HEK293 (cell line): ENCODE data around the gene CTDSP2.

Experiments used
- CTCF ChIA-PET: fragments of 350-600 bp; formaldehyde crosslinking; extraction: SDS; loops from one replicate; lab custom pipeline; 2021; ENCODE audit warnings: antibody characterized with exemption; lab: Yijun Ruan, JAX
- POLR2A ChIA-PET: fragments of 300-600 bp; formaldehyde crosslinking; extraction: SDS; loops from one replicate; lab custom pipeline; 2020; ENCODE audit warnings: antibody characterized with exemption, inconsistent platforms; lab: Yijun Ruan, JAX
- H3K27ac ChIP-seq: fragments of 200-500 bp; sonication (Bioruptor generic); 2 replicates; pipeline ENCODE4 v1.5.1; 2014; ENCODE audit warnings: low read depth, low read length, control low read depth, inconsistent platforms; ENCODE audit errors: extremely low read depth
- H3K36me3 ChIP-seq, 2 experiments: fragments of 200-500 bp in 1 of 2; sonication (Bioruptor generic) in 1 of 2; 1 replicate in 1 of 2; 2 replicates in 1 of 2; pipeline ENCODE4 v1.5.1; 2014 to 2017; ENCODE audit warnings: inconsistent platforms in 2 of 2, low read length in 2 of 2; ENCODE audit not compliant: control insufficient read depth in 2 of 2, insufficient read depth in 1 of 2
- H3K4me1 ChIP-seq: fragments of 200-500 bp; sonication (Bioruptor generic); 2 replicates; pipeline ENCODE4 v1.5.1; 2014; ENCODE audit warnings: mild to moderate bottlenecking, low read length, inconsistent platforms; ENCODE audit not compliant: control insufficient read depth, insufficient read depth
- H3K4me3 ChIP-seq: 2 replicates; pipeline ENCODE4 v1.5.1; 2011; ENCODE audit warnings: low read depth, mild to moderate bottlenecking, control low read depth, low read length, moderate library complexity
- H3K9me3 ChIP-seq: fragments of 200-500 bp; sonication (Bioruptor generic); 2 replicates; pipeline ENCODE4 v1.5.1; 2014; ENCODE audit warnings: low read depth, low read length, inconsistent platforms; ENCODE audit not compliant: control insufficient read depth, insufficient read depth
- BCL6B ChIP-seq: fragments of 450-650 bp; formaldehyde crosslinking; IDR thresholded peaks from 2 replicates; pipeline ENCODE4 v1.5.1; 2017; ENCODE audit warnings: missing biosample characterization, missing genetic modification characterization
- CTCF ChIP-seq: fragments of 450-650 bp; formaldehyde crosslinking; IDR thresholded peaks from 2 replicates; pipeline ENCODE4 v1.5.1; 2016; ENCODE audit warnings: missing biosample characterization, missing genetic modification characterization
- EGR2 ChIP-seq: fragments of 450-650 bp; formaldehyde crosslinking; IDR thresholded peaks from 2 replicates; pipeline ENCODE4 v1.5.1; 2016; ENCODE audit warnings: low read depth, missing biosample characterization, missing genetic modification characterization
- IKZF3 ChIP-seq: fragments of 450-650 bp; IDR thresholded peaks from 2 replicates; pipeline ENCODE4 v1.5.0; 2018; ENCODE audit warnings: missing biosample characterization, mild to moderate bottlenecking, missing genetic modification characterization, moderate library complexity
- PRDM4 ChIP-seq: fragments of 450-650 bp; formaldehyde crosslinking; IDR thresholded peaks from 2 replicates; pipeline ENCODE4 v1.5.1; 2017; ENCODE audit warnings: missing biosample characterization, missing genetic modification characterization
- ZNF157 ChIP-seq: fragments of 450-650 bp; formaldehyde crosslinking; IDR thresholded peaks from 2 replicates; pipeline ENCODE4 v1.5.1; 2016; ENCODE audit warnings: missing biosample characterization, missing genetic modification characterization
- ZNF2 ChIP-seq: fragments of 450-650 bp; formaldehyde crosslinking; IDR thresholded peaks from 2 replicates; pipeline ENCODE4 v1.5.1; 2016; ENCODE audit warnings: missing biosample characterization, missing genetic modification characterization
- ZNF221 ChIP-seq: fragments of 450-650 bp; formaldehyde crosslinking; IDR thresholded peaks from 2 replicates; pipeline ENCODE4 v1.5.1; 2017; ENCODE audit warnings: missing biosample characterization, missing genetic modification characterization, borderline replicate concordance
- ZNF362 ChIP-seq: fragments of 450-650 bp; formaldehyde crosslinking; IDR thresholded peaks from 2 replicates; pipeline ENCODE4 v1.5.1; 2016; ENCODE audit warnings: missing biosample characterization, missing genetic modification characterization
- ZNF366 ChIP-seq: fragments of 450-650 bp; formaldehyde crosslinking; conservative IDR thresholded peaks from 2 replicates; pipeline ENCODE4 v1.5.1; 2016; ENCODE audit warnings: missing biosample characterization, missing genetic modification characterization
- ZNF558 ChIP-seq: fragments of 450-650 bp; formaldehyde crosslinking; IDR thresholded peaks from 2 replicates; pipeline ENCODE4 v1.5.1; 2016; ENCODE audit warnings: missing biosample characterization, missing genetic modification characterization
- ZNF561 ChIP-seq: fragments of 450-650 bp; IDR thresholded peaks from 2 replicates; pipeline ENCODE4 v1.5.1; 2018; ENCODE audit warnings: missing biosample characterization, missing genetic modification characterization, borderline replicate concordance
- ZNF571 ChIP-seq: fragments of 450-650 bp; formaldehyde crosslinking; IDR thresholded peaks from 2 replicates; pipeline ENCODE4 v1.5.0; 2017; ENCODE audit warnings: missing biosample characterization, missing genetic modification characterization
- ZNF639 ChIP-seq: fragments of 450-650 bp; formaldehyde crosslinking; IDR thresholded peaks from 2 replicates; pipeline ENCODE4 v1.5.1; 2016; ENCODE audit warnings: missing biosample characterization, missing genetic modification characterization
- ZNF654 ChIP-seq: fragments of 450-650 bp; formaldehyde crosslinking; IDR thresholded peaks from 2 replicates; pipeline ENCODE4 v1.5.1; 2016; ENCODE audit warnings: low read depth, missing biosample characterization, missing genetic modification characterization
- ZNF747 ChIP-seq: fragments of 450-650 bp; formaldehyde crosslinking; IDR thresholded peaks from 2 replicates; pipeline ENCODE4 v1.5.1; 2016; ENCODE audit warnings: missing biosample characterization, missing genetic modification characterization
- ZSCAN5A ChIP-seq: fragments of 450-650 bp; formaldehyde crosslinking; IDR thresholded peaks from 2 replicates; pipeline ENCODE4 v1.5.1; 2016; ENCODE audit warnings: missing biosample characterization, missing genetic modification characterization
- TF ChIP-seq, protein P1 (sequence below): fragments of 450-650 bp; formaldehyde crosslinking; IDR thresholded peaks from 2 replicates; pipeline ENCODE4 v1.5.1; 2017; ENCODE audit warnings: missing biosample characterization, missing genetic modification characterization

Gene CTDSP2

DNA sequence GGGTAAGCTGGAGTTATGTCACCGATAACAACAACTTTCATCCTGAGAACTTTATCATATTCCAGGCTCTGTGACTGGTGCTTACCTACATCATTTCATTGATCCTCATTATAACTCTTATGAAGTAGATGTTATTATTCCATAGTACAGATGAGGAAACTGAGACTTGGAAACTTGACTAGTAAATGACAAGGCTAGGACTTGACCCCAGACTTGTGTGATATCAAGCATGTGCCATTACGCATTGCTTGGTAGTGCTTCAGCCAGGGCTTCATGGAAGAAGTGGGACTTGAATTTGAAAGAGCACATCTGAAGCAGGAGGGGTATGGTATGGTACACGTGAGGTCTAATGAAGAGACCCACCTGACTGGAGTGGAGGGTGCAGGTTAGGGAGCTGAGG lies 39.9 kb downstream of the CTDSP2 start:
- Histone ChIP-seq H3K4me1 (no peaks in the 10 kb centered on the region), H3K36me3 (peaks cover 5 to 68% of the 10 kb centered on the region in 2 experiments; a peak in 2 of 3 replicates), H3K27ac (no peak overlapping the region), H3K4me3 (no peak overlapping the region)
- POLR2A ChIA-PET: no interaction called here
- CTCF ChIA-PET: interaction anchor here (0.6 to 0.8 kb wide), 3 partner anchors 10 to 99 kb away, joined by 3 to 4 read pairs (median 3); no protein-coding TSS in a partner anchor
- TF ChIP-seq EGR2 (tag by site-specific recombination) (no peak), ZNF558 (tag by site-specific recombination) (no peak), ZNF571 (tag by site-specific recombination) (no peak), ZSCAN5A (no peak), ZNF639 (tag by site-specific recombination) (no peak)
- TF ChIP-seq, all 188 proteins: peak for 0
- no peaks in the 10 kb centered on the region for H3K9me3 ChIP-seq

DNA sequence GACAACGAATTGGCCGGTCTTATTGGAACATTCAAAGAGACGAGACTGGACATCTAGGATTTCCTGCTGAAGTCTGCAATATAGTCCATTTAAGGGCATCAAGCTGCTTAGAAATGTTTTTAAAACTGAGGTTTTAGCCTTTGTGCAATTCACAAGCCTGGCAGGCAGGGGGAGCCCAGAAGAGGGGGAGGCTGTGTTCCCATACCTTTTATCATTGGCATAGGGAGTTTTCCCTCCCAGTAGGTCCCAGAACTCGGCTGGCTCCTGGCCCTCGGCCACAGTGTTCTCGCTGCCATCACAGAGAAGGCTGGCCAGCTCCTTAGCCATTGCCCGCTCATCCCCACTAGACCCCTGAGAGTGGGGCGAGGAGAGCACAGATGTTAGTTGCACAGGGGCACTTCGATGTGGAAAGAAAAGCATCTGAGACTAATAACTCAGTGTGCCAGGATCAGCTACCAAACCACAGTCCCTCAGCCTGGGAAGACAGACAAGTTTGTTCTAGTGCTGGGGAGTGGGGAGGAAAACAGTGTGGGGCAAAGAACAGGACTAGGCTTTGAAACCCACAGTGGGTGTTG lies 43.1 kb downstream of the CTDSP2 start:
- POLR2A ChIA-PET: interaction anchor here (1.2 kb wide), 1 partner anchor 20 kb away, joined by 4 read pairs; no protein-coding TSS in a partner anchor
- no peak for TF ChIP-seq ZNF221 (tag by site-specific recombination)
- TF ChIP-seq ZNF561: no peak
- peak; percentile 60 for TF ChIP-seq CTCF (tag by site-specific recombination)
- no peak for TF ChIP-seq ZNF362
- TF ChIP-seq ZNF654 (tag by site-specific recombination): peak; percentile 15; the same call in 1 of the 2 replicates
- TF ChIP-seq ZNF2 (tag by site-specific recombination): 0 out of 2 replicates have a peak, but pooled peaks have one; percentile 40
- TF ChIP-seq IKZF3 (tag by site-specific recombination): peak; percentile 37; the same call in 1 of the 2 replicates
- no peaks in the 10 kb centered on the region for H3K9me3 ChIP-seq
- no peak overlapping the region for H3K27ac ChIP-seq
- peaks cover 8 to 61% of the 10 kb centered on the region in 2 experiments; a peak in 2 of 3 replicates for H3K36me3 ChIP-seq
- CTCF ChIA-PET: interaction anchor here (0.6 to 3.1 kb wide), 25 partner anchors 9 to 1612 kb away, joined by 3 to 27 read pairs (median 4); partner anchors contain the start of genes AVIL and TSFM
- H3K4me1 ChIP-seq: no peaks in the 10 kb centered on the region
- H3K4me3 ChIP-seq: no peak overlapping the region

DNA sequence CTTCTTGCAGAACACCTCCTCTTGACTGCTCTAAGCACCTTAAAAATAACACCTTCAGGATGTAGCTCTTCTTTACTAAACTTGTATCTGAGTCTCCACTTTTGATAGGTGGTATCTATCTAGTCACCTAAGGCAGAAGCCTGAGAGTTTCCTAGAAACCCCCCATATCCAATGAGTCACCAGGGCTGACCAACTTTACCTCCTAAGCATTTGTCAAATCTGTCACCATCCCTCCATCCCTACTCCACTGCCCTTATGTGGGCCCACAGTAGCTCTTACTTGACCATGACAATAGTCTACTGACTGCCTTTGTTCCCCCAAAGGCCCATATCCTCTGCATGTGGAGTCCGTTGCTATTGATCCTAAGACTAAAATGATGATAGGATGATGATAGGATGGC lies 43.9 kb downstream of the CTDSP2 start:
- CTCF ChIA-PET: interaction anchor here (0.6 to 3.1 kb wide), 24 partner anchors 9 to 1611 kb away, joined by 3 to 27 read pairs (median 4); partner anchors contain the start of genes AVIL and TSFM

More for the DNA sequence above, 43.9 kb downstream of the CTDSP2 start:
- no peaks in the 10 kb centered on the region for H3K4me1 ChIP-seq
- H3K27ac ChIP-seq: no peak overlapping the region
- peaks cover 8 to 59% of the 10 kb centered on the region in 2 experiments; a peak in 2 of 3 replicates for H3K36me3 ChIP-seq
- POLR2A ChIA-PET: interaction anchor here (1.2 kb wide), 1 partner anchor 19 kb away, joined by 4 read pairs; no protein-coding TSS in a partner anchor
- no peak overlapping the region for H3K4me3 ChIP-seq
- no peaks in the 10 kb centered on the region for H3K9me3 ChIP-seq
- TF ChIP-seq PRDM4 (tag by site-specific recombination): no peak
- TF ChIP-seq ZNF747 (tag by site-specific recombination): no peak
- TF ChIP-seq ZNF366 (tag by site-specific recombination): peak; percentile 49; the same call in 1 of the 2 replicates
- TF ChIP-seq ZNF157 (tag by site-specific recombination): peak; percentile 47
- TF ChIP-seq, protein P1, sequence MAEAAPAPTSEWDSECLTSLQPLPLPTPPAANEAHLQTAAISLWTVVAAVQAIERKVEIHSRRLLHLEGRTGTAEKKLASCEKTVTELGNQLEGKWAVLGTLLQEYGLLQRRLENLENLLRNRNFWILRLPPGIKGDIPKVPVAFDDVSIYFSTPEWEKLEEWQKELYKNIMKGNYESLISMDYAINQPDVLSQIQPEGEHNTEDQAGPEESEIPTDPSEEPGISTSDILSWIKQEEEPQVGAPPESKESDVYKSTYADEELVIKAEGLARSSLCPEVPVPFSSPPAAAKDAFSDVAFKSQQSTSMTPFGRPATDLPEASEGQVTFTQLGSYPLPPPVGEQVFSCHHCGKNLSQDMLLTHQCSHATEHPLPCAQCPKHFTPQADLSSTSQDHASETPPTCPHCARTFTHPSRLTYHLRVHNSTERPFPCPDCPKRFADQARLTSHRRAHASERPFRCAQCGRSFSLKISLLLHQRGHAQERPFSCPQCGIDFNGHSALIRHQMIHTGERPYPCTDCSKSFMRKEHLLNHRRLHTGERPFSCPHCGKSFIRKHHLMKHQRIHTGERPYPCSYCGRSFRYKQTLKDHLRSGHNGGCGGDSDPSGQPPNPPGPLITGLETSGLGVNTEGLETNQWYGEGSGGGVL (tag by site-specific recombination): no peak
- peak; percentile 16; the same call in 1 of the 2 replicates for TF ChIP-seq BCL6B (tag by site-specific recombination)
